VCaP (cell line): ENCODE measurements around the gene SERPINE2.
"Not testable (repeated sequence)": the region's sequence is repeated elsewhere in the genome, so short reads cannot be mapped to it uniquely, and the experiment has no call there.

Experiments used
- H3K27ac ChIP-seq: fragments of 450-650 bp; 2 replicates; pipeline ENCODE4 v1.5.1; 2017
- CTCF ChIP-seq: fragments of 450-650 bp; conservative IDR thresholded peaks from 2 replicates; pipeline ENCODE4 v1.5.1; 2017; ENCODE audit warnings: mild to moderate bottlenecking, moderate library complexity

SERPINE2 gene

DNA sequence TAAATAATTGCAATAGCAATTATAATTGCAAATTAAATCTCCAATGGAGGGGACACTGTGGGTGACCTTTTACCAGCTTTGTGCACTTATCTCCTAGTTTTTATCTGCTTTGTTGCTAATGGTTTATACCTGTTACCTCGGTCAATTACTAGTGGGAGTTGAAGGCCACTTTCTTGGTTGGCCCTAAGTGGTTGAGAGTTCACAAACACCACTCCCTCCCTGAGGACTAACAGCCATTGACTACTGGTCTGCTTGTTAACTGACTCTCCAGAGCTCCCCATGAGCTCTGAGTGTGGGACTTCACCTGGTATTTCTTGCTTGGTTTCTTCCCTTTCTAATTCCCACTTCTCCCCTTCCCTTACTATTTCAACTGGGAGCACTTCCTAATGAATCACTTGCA is 27.2 kb downstream of the SERPINE2 start:
- TF ChIP-seq CTCF = no peak
- no peak overlapping the region for H3K27ac ChIP-seq

DNA sequence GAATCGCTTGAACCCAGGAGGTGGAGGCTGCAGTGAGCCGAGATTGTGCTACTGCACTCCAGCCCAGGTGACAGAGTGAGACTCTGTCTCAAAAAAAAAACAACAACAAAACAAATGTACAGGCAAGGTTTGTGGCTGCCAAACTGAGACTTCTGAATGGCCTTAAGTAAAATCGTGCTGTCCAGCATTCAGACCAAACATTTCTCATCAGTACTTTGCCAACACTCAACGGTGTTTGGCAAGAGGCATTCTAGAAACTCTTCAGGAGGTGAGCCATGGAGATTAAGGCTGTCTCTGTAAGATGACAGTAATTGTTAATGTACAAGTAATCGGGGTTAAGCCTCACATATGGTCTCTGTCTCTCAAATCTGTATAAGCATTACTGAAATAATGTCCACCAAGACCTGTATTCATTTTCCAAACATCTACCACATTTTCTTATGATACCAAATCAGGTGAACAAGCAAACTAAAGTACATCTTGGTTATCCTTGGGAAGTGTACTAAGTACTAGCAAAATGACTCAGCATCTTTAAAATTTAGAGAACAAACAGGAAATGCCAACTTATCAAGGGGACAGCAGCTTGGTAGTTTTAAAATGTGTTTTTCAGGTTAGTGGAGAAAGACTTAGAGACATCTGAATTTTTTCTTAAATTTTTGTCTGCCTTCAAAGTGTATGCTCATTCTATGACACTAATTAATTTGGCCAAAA is 29.3 kb downstream of the SERPINE2 start:
- no peak overlapping the region for H3K27ac ChIP-seq
- TF ChIP-seq CTCF = no peak

DNA sequence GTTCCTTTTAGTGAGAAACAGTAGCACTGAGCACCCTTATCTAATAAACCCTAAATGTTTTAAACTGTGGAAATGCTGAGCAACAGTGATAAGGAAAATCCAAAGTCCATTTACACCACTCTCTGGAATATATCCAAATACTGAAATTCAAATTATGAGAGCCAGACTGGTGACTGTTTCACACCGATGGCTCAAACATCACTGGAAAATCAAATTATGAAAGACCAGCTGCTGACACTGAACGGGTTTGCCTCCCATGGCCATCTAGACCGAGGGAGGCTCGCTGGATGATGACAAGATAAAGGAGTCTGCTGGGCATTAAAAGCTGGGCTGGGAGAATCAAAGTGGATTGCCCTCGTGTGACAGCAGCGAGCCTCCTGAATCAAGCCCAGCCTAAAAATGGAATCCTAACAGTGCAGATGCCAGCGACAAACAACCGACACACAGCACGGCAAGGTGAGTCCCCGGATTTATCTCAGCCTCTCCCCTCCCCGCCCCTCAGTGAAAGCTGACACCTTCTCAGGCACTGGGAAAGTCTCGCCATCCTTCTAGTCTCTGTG is 30.3 kb downstream of the SERPINE2 start:
- TF ChIP-seq CTCF = no peak
- H3K27ac ChIP-seq = no peak overlapping the region

DNA sequence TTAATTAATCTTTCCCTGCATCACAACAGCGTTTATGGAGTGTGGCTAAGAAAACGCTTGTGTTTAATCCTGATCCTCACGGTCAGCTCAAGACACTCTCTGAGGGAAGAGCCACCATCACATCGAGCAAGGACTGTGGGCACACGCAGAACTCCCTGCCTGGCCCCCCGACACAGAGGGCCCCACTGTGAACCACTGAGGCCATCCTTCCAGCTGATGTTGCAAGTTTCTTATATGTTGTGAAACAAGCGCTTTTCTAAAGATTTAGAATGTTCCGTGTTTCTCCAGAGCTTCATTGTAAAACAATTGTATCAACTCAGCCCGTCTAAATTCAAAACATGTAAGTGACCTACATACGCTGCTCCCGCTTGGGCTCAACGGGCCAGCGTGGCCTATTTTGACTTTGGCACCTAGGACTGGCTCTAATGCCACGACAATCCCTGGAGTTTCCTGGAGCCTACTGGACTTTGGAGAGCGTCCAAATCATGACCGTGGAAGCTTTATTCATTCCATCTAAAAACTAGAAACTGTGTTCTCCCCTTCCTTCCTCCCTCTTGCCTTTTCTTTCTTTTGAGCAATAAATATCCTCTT is 34.9 kb downstream of the SERPINE2 start:
- no peak for TF ChIP-seq CTCF
- H3K27ac ChIP-seq = no peak overlapping the region

GRCh38 chr2:224000662-224001061 is 38.4 kb downstream of the SERPINE2 start:
- not testable (repeated sequence) for H3K27ac ChIP-seq

- no peak for TF ChIP-seq CTCF
- no peak overlapping the region for H3K27ac ChIP-seq
Measured at GRCh38 chr2:223999862-224000261, 39.2 kb downstream of the SERPINE2 start.

DNA sequence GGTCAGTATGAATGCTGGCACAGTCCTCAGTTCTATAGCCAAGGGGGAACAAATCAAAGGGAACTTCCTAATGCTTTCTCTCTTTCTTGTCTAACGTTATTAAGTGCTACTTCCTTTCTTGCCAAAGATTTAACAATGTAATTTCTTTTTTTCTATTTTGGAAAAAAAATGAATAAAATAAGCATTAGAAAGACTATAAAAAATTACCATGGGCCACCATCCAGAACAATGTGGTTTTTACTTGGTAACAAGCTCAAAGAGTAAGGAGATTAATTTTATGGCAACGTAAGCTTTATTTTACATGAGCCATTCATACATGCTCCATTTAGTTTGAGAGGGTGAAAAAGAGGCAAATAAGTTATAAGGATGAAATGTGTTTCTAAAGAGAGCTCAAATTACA is 40.1 kb downstream of the SERPINE2 start:
- no peak overlapping the region for H3K27ac ChIP-seq
- TF ChIP-seq CTCF = no peak

GRCh38 chr2:223997938-223998337 is 41.1 kb downstream of the SERPINE2 start:
- H3K27ac ChIP-seq = no peak overlapping the region
- no peak for TF ChIP-seq CTCF
